Uterus (tissue), 2 donors: ENCODE data around the gene BFAR.

ENCODE experiments used
- POLR2A ChIP-seq, 2 donors: fragments of 450-650 bp; IDR thresholded peaks; one replicate each; pipeline ENCODE4 v1.6.1; 2016; ENCODE audit warnings: antibody characterized with exemption in 2 of 2, mild to moderate bottlenecking in 1 of 2, moderate library complexity in 1 of 2
- TF ChIP-seq, protein P1 (sequence below), 4 experiments: fragments of 200-600 bp in 2 of 4; fragments of 450-650 bp in 2 of 4; sonication (generic) in 2 of 4; IDR thresholded peaks; one replicate each; pipeline ENCODE4 v1.5.1; 2016 to 2019; ENCODE audit warnings: antibody characterized with exemption in 4 of 4, mild to moderate bottlenecking in 2 of 4, moderate library complexity in 1 of 4

DNA sequence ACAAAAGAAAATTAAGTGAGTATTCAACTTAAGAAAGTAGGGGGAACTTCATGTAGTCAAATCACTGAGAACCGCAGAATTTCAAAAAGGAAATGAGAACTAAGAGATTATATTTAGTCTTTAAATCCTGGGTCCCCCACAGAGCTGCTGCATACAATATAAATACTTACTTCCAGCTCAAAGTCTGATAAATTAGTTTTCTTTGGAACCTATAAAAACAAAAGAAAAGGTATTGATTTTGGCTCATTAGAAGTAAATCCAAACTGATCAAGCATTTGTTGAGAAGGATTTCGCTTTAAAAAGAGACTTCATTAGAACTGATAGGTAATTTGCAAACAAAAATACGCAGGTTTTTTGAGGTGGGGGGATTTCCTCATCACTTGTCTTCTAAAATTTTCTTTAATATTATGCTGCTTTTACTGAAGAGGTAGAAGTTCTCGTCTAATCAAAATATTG, 24.6 kb upstream of the BFAR start:
- TF ChIP-seq, protein P1, sequence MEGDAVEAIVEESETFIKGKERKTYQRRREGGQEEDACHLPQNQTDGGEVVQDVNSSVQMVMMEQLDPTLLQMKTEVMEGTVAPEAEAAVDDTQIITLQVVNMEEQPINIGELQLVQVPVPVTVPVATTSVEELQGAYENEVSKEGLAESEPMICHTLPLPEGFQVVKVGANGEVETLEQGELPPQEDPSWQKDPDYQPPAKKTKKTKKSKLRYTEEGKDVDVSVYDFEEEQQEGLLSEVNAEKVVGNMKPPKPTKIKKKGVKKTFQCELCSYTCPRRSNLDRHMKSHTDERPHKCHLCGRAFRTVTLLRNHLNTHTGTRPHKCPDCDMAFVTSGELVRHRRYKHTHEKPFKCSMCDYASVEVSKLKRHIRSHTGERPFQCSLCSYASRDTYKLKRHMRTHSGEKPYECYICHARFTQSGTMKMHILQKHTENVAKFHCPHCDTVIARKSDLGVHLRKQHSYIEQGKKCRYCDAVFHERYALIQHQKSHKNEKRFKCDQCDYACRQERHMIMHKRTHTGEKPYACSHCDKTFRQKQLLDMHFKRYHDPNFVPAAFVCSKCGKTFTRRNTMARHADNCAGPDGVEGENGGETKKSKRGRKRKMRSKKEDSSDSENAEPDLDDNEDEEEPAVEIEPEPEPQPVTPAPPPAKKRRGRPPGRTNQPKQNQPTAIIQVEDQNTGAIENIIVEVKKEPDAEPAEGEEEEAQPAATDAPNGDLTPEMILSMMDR (IDR thresholded peaks at IDR 0.05), result no peak
- no peak for TF ChIP-seq POLR2A (IDR thresholded peaks at IDR 0.05)
